Measurements from ENCODE around the gene MOB4.

MOB4 gene

DNA sequence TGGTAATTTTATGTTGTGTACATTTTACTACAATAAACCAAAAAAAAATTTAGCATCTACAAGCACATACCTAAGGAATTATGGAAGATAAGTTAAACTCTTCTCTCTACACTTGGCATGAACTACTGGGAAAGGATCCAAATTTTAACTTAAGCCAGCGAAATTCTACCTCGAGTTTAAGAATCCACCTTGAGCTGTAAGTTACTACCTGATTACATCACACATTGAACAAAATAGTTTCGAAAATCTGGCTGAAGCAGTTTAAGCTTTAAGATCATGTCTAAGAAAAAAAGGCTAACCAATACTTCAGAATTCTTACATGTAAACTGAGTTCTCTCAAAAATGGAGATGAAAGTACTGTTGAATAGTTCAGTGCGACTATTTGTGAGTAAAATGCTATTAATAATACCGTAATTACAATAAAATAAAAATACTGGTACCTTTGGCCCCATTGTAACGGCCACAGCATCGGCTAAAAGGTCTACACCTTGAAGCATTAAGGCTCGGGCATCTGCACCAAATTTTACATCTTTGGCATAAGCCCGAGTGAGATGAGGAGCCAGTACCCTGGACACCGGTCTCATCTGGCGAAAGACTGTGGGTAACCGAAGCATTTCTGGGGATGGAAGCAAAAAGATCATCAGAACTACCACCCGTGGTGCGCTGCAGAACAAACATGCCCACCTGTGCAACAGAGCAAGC is 17.5 kb upstream of the MOB4 start:
- H3K4me1 ChIP-seq: peaks cover 9% of the 10 kb centered on the region
- H3K9me3 ChIP-seq (ENCODE audit: control insufficient read depth, low read length): no peaks in the 10 kb centered on the region
- H3K27me3 ChIP-seq (ENCODE audit: control insufficient read depth, insufficient read depth, low read length): no peaks in the 10 kb centered on the region
- H3K4me2 ChIP-seq (ENCODE audit: low read length): peak overlapping the region; percentile 93
- H3K36me3 ChIP-seq (ENCODE audit: control insufficient read depth, insufficient read depth, low read length): no peaks in the 10 kb centered on the region
- TF ChIP-seq, protein P1, sequence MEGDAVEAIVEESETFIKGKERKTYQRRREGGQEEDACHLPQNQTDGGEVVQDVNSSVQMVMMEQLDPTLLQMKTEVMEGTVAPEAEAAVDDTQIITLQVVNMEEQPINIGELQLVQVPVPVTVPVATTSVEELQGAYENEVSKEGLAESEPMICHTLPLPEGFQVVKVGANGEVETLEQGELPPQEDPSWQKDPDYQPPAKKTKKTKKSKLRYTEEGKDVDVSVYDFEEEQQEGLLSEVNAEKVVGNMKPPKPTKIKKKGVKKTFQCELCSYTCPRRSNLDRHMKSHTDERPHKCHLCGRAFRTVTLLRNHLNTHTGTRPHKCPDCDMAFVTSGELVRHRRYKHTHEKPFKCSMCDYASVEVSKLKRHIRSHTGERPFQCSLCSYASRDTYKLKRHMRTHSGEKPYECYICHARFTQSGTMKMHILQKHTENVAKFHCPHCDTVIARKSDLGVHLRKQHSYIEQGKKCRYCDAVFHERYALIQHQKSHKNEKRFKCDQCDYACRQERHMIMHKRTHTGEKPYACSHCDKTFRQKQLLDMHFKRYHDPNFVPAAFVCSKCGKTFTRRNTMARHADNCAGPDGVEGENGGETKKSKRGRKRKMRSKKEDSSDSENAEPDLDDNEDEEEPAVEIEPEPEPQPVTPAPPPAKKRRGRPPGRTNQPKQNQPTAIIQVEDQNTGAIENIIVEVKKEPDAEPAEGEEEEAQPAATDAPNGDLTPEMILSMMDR (IDR thresholded peaks at IDR 0.05): no peak
- no peak overlapping the region for H3K9ac ChIP-seq
- H2AFZ ChIP-seq: peak overlapping the region; percentile 84
- H3K4me3 ChIP-seq (ENCODE audit: low read depth, low read length): peak overlapping the region; percentile 63
- H3K79me2 ChIP-seq: peaks cover 28% of the 10 kb centered on the region
- peak overlapping the region; percentile 95 for H3K27ac ChIP-seq

DNA sequence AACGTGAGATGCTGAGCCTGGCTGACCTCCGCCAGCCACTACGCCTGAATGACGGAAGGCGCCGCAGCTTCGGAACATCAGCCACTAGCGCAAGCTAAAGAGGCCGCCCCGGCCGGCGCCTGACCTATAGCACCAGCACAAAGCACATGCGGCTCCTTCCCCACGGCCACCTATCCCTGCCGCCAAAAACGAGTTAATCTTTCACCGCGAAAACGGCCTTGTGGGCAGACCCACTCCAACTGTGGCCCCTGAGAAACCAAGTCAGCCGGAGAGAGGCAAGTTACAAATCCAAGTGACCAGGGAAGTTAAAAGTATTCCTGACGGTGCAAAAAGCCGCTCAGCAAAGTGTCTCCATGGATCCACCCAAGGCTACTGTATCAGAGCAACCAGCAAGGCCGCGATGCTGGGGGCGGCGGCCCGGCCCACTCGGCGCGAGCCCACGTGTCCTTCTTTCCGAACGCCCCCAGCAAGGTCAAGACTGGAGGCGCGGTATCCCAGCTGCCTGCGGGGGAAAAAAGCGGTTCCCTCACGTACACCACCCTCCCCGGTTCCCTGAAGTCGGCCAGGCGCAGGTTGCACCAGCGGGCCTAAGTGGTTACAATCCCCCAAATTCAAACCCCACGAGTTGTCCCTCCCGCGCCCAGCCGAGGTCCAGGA is 16.8 kb upstream of the MOB4 start:
- Histone ChIP-seq H3K4me1 (peaks cover 9% of the 10 kb centered on the region), H3K9ac (peak overlapping the region; percentile 87), H3K9me3 (ENCODE audit: control insufficient read depth, low read length) (no peaks in the 10 kb centered on the region), H3K27me3 (ENCODE audit: control insufficient read depth, insufficient read depth, low read length) (no peaks in the 10 kb centered on the region), H2AFZ (peak overlapping the region; percentile 84), H3K79me2 (peaks cover 28% of the 10 kb centered on the region), H3K4me2 (ENCODE audit: low read length) (peak overlapping the region; percentile 93), H3K4me3 (ENCODE audit: low read depth, low read length) (peak overlapping the region; percentile 63), H3K27ac (peak overlapping the region; percentile 95), H3K36me3 (ENCODE audit: control insufficient read depth, insufficient read depth, low read length) (no peaks in the 10 kb centered on the region)
- TF ChIP-seq, protein P1 (IDR thresholded peaks at IDR 0.05): no peak

DNA sequence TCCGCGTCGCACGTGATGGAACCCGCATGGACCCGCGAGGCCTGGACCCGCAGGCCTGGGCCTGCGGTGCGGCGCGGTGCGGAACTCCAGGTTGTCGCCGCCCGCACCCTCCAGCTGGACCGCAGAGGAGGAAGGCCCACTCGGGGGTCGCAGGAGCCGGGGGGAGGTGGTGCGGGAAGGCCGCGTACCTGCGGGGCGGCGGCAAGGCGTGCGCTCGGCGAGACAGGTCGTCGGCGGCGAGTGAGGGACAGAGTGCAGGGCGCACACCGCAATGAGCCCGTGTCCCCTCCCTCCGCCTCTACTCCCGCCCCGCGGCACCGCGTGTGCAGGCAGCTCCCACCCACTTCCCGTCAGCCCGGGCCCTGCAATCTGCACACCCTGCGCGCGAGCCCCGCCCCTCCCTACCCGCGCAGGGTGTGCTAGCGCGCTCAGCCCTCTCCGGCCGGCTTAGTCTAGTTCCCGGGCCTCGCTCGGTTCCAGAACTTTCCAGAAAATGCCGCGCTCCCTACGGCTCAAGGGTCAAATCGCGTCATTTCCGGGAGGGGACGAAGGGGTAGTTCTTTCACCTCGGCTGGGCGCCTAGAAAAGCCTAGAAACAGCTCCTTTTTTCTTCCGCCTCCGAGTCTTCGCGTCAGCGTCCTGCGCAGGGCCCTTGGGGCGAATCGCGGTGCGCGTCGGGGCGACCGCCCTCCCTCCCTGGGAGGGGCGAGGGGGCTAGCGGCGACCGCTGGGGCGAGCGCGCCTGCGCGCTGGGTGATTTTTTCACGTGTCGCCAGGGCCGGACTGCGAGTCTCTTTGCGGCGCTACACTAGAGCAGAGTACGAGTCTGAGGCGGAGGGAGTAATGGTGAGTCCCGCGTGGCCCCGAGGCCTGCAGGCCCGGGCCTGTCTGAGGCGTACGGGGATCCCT is 16.0 kb upstream of the MOB4 start, which contains the start of the genes HSPD1 and HSPE1:
TSS of gene HSPD1 (minus strand) at position 247 of the 909 bp plus-strand sequence. CDS start 992 bp downstream, outside the sequence.
TSS of gene HSPE1 (plus strand) at position 786 of the 909 bp plus-strand sequence. CDS start at position 844, 58 bp downstream.
- Histone ChIP-seq H3K36me3 (ENCODE audit: control insufficient read depth, insufficient read depth, low read length) (no peaks in the 10 kb centered on the region), H3K4me1 (peaks cover 9% of the 10 kb centered on the region), H3K4me3 (ENCODE audit: low read depth, low read length) (peak within 1 kb of the TSS; percentile 63), H2AFZ (peak within 1 kb of the TSS; percentile 84), H3K27ac (peak within 1 kb of the TSS; percentile 95), H3K9ac (peak within 1 kb of the TSS; percentile 87), H3K9me3 (ENCODE audit: control insufficient read depth, low read length) (no peaks in the 10 kb centered on the region), H3K4me2 (ENCODE audit: low read length) (peak within 1 kb of the TSS; percentile 93), H3K79me2 (peaks cover 28% of the 10 kb centered on the region), H3K27me3 (ENCODE audit: control insufficient read depth, insufficient read depth, low read length) (no peaks in the 10 kb centered on the region)
- TF ChIP-seq, protein P1 (IDR thresholded peaks at IDR 0.05): no peak

DNA sequence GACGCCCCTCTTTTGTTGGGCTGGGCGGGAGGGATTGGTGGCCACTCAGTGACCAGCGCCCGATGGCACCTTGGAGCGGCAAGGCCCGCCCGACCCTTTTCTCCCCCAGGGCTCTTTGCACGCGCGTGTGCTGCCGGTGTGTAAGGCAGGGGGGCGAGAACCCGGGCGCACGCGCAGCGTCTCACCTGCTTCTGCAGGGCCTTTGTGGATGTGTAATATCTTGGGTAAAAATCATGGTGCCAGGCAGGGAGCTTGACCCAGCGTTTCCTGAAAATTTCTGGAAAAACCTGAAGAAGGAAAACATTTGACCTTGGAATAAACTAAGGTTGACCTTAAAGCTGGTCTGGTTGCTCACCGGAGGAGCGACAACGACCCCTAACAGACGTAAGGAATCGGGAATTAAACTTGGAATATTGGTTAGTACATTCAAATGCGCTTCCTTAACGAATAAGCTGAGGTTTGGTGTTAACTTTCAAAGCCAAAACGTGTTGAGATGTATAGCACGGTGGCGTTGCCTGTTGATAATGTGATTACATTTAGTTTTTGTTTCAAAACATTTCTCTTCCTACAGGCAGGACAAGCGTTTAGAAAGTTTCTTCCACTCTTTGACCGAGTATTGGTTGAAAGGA is 15.2 kb upstream of the MOB4 start:
- Histone ChIP-seq H3K9ac (peak overlapping the region; percentile 28), H3K79me2 (peaks cover 25% of the 10 kb centered on the region), H3K27me3 (ENCODE audit: control insufficient read depth, insufficient read depth, low read length) (no peaks in the 10 kb centered on the region), H3K36me3 (ENCODE audit: control insufficient read depth, insufficient read depth, low read length) (no peaks in the 10 kb centered on the region), H3K27ac (peak overlapping the region; percentile 95), H3K4me3 (ENCODE audit: low read depth, low read length) (peak overlapping the region; percentile 63), H3K4me2 (ENCODE audit: low read length) (peak overlapping the region; percentile 60), H3K4me1 (peaks cover 9% of the 10 kb centered on the region), H2AFZ (peak overlapping the region; percentile 84), H3K9me3 (ENCODE audit: control insufficient read depth, low read length) (no peaks in the 10 kb centered on the region)
- TF ChIP-seq, protein P1 (IDR thresholded peaks at IDR 0.05): no peak
